Hypothalamus (tissue), 51 donors: Measurements from ENCODE around the gene BCAP31.
"Not testable (repeated sequence)": the region's sequence is repeated elsewhere in the genome, so short reads cannot be mapped to it uniquely, and the experiment has no call there.

Experiments used
- DNase-seq, 51 donors: peaks; one replicate each; lab custom pipeline; 2025; lab: John Stamatoyannopoulos, UW

The BCAP31 gene

GRCh38 chrX:153736071-153736820 is 12.1 kb upstream of the BCAP31 start:
- no peak for DNase-seq

GRCh38 chrX:153735274-153735673 is 11.1 kb upstream of the BCAP31 start:
- no peak for DNase-seq

GRCh38 chrX:153734871-153735270 is 10.7 kb upstream of the BCAP31 start:
- no peak for DNase-seq

DNA sequence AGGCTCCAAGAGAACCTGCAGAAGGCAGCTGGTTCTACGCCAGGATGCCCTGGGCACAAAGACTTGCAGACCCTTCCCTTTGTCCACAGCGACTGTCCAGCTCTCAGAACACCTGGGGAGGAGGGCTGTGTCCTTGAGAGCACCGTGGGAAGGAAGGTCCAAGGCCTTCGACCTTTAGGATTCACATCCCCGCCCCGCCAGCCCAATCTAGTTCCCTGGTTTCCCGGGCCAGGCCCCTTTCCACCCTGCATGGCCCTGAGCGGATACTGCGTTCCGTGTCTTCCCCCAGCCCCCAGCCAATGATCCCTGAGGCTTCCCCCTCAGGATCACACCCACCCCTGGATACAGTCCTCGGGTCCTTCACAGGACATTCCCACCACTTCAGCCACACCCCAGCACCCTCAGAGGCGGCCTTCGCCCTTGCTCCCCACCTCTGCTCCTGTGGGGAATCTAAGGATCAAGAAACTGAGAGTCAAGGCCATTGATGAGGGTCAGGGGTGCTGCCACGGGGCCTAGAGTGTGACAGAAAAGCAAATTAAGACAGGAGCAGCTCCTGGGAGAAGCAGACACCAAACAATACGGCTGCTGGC is 9.6 kb upstream of the BCAP31 start:
- DNase-seq, result no peak

GRCh38 chrX:153732401-153732800 is 8.2 kb upstream of the BCAP31 start:
- peak in 2 of 51 donors; percentile 1 to 3 for DNase-seq

- no peak for DNase-seq
These were observed 7.6 kb upstream of the BCAP31 start for GRCh38 chrX:153731845-153732215.

GRCh38 chrX:153731117-153731844 is 7.1 kb upstream of the BCAP31 start:
- DNase-seq, result no peak

DNA sequence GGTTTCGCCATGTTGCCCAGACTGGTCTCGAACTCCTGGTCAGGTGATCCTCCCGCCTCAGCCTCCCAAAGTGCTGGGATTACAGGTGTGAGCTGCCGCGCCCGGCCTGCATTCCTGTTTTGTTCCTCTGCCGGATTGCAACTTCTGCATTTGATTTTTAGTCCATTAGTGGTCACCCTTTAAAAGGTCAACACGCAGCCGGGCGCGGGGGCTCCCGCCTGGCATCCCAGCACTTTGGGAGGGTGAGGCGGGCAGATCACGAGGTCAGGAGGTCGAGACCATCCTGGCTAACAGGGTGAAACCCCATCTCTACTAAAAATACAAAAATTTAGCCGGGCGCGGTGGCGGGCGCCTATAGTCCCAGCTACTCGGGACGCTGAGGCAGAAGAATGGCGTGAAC is 5.9 kb upstream of the BCAP31 start:
- not testable (repeated sequence) for DNase-seq

DNA sequence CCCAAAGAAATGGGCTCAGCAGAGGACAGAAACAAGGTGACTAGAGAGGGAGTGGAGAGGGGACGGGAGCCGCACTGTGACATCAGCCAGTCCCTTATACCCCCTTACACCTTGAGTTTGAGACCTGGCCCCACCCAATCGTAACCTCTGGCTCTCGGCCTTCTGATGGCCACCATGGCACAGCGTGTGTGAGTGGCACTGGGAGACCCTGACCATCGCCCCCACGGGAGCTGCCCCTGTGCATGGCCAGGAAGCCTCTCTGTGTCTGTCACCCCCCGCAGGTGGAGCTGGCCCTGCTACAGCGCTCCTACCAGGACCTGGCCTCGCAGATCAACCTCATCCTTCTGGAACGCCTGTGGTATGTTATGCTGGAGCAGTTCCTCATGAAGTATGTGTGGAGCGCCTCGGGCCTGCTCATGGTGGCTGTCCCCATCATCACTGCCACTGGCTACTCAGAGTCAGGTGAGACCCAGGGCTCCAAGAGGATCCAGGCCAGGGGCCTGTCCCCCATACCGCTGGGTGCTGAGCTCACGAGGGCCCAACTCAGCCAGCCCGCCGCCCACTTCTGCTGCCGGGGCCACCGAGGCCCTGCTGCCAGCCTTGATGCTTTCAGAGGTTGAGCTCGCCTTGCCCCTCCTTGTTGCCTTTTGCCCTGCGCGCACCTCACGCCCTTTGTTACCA is 4.9 kb upstream of the BCAP31 start:
- no peak for DNase-seq

DNA sequence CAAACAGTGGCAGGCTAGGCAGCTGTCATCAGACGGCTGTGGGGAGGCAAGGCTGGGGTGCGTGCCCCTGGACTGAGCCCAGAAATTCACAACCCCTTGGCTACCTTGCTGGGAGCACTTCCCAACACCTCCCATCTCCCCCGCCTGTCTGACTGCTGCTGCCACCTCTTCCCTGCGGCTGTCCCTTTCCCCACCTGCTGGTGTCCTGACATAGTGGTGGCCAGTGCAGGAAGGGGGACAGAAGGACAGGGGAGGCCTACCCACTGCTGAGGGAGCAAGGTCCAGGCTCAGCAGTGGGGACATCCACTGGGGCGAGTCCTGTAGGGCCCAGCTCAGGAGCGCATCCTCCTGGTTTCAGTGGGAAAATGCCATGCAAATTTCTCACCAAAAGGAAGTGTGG is 3.9 kb upstream of the BCAP31 start:
- DNase-seq, result no peak

GRCh38 chrX:153727123-153727931 is 3.1 kb upstream of the BCAP31 start:
- peak in 44 of 51 donors; percentile 5 to 83 (median 59) for DNase-seq

DNA sequence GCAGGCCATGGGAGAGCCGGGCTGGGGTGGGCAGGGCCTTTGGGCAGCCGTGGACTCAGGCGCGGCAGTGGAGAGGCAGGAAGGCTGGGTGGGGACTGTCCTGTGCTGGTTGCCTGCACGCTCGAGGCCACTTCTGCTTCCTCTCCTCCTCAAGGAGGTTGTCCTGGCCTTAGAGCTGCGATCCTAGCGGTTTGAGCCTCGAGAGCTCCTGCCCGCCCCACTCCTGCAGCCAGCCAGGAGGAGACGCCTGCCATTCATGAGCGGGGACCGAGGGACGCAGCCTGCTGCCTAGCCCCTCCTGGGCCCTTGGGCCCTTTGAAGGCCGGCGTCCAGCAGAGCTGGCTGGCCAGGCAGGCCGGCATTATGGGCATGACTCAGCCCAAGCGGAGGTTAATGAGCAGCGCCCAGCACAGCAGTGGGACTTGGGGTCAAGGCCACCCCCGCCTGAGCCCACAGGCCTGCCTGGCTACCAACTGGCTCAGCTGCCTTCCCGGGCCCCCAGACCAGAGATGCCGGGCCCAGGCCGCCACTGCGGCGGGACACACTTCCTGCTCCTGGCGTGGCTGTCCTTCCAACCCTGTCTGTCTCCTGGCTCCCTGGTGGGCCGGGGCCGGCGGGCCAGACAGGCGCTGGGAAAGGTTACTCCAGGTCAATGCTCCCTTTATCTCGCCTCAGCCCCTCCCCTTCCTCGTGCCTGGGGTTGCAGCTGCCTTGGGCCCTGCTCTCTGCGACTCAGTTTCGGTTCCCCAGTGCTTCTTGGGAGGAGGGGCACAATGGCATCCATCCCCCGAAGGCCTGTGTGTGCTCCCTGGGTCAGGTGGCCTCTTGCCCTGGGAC is 2.3 kb upstream of the BCAP31 start:
- DNase-seq, result peak in 33 of 51 donors; percentile 6 to 83 (median 53)

DNA sequence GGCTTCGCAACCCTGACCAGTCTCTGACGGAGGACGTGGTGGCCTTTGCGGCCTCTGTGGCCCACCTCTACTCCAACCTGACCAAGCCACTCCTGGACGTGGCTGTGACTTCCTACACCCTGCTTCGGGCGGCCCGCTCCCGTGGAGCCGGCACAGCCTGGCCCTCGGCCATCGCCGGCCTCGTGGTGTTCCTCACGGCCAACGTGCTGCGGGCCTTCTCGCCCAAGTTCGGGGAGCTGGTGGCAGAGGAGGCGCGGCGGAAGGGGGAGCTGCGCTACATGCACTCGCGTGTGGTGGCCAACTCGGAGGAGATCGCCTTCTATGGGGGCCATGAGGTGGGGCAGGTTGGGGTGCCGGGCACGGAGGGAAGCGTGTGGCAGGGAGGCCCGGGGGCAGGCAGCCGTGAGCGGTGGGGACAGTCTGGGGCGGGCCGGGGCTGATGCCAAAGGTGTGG is 1.7 kb upstream of the BCAP31 start:
- DNase-seq, result peak in 1 of 51 donors; percentile 9

DNA sequence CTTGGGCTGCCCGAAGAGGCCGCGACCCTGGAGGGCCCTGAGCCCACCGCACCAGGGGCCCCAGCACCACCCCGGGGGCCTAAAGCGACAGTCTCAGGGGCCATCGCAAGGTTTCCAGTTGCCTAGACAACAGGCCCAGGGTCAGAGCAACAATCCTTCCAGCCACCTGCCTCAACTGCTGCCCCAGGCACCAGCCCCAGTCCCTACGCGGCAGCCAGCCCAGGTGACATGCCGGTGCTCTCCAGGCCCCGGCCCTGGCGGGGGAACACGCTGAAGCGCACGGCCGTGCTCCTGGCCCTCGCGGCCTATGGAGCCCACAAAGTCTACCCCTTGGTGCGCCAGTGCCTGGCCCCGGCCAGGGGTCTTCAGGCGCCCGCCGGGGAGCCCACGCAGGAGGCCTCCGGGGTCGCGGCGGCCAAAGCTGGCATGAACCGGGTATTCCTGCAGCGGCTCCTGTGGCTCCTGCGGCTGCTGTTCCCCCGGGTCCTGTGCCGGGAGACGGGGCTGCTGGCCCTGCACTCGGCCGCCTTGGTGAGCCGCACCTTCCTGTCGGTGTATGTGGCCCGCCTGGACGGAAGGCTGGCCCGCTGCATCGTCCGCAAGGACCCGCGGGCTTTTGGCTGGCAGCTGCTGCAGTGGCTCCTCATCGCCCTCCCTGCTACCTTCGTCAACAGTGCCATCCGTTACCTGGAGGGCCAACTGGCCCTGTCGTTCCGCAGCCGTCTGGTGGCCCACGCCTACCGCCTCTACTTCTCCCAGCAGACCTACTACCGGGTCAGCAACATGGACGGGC is 1.0 kb upstream of the BCAP31 start:
- no peak for DNase-seq

DNA sequence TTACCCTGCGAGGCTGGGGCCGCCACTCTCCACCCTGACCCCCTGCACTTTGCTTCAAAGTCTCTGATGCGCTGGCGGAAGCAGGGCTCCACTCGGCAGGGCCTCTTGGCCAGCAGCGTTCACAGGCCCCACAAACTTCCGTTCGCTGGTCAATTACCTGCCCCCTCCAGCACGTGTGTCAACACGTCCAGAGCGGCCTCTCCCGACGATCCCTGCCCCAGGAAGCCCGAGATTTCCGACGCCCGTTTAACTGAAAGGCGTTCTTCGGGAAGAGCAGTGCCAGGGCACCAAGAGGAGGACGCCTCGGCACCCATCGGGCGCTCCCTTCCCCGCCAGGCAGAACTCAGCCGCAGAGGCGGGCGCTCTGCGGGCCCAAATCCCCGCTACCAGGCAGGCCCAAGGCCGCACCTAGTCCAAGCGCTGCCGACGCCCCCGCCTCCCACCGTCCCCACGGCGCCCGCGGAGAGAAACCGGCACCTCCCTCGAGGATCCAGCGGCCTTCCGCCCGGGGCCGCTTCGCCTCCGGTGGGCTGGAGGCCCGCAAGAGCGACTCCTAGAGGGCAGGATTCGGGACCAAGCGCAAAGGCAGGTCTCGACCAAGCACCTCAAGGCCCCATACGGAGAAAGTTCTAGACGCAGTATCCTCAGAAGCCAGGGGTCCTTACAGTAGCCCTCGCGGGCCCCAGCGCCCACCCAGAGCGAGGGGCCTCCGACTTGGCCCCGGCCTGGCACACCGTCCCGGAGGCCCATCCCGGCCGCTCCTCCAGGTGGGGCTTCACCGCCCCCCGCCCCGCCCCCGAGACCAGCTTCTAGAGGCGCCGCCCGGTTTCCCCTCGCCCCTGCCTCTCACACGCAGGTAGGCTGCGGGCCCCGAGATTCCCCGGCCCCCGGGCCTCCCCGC is 586 bp downstream of the BCAP31 start:
- no peak for DNase-seq

DNA sequence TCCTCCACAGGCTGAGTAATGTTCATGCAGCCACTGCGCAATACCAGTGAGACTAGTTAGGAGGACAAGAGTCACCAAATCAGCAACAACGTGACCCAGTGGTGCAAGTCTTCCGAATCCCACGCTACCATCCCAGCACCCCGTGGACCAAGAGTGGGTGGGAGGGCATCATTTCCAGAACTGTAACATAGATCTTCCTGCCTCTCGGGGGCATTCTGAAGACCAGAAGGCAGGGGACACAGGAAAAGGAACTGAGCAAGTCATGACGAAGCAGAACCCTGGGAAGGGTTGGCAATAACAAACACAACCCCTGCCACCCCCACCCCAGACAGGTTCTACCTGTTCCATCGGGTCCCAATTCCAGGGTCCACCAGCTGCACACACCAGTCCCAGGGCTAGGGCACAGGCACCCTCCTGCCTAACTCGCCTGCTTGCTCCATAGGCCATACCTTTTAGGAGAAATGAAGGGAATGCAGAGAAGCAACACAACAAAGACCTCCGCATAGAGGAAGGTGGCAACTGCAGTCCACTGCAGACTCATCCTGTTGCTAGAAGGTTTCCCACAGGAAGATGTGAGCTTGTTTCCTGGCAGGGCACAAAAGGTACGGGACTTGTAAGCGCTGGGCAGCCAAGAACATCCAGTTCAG is 1.4 kb downstream of the BCAP31 start:
- no peak for DNase-seq

DNA sequence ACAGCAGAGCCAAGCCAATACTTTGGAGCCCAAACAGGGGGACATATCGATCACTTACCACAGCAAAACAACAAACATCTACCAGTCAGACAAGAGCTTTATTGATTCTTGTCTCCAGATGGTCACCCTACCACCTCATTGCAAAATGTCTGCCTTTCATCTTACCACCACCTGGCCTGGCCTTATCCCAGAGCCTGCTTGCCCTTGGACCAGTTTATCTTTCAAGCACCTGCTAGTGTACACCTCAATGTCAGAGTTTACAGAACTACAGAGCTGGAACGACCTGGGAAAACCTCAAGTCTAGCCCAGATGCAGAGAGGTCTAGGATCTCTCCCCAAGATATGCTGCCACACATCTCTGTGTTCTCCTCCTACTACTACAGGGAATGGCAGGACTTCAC is 4.5 kb downstream of the BCAP31 start:
- no peak for DNase-seq
